ENCODE measurements around the gene SAP25. TPM values are rescaled to one million over a fixed set of nuclear protein-coding genes. Genes with fewer than 3 reads are reported as not detected.

The SAP25 gene
- total and polyA plus RNA-seq, 2 experiments from 2014 or later: 3.8 to 4.1 TPM

GRCh38 chr7:100574362-100575205 is 884 bp upstream of the SAP25 start:
- Mint-ChIP-seq H3K27me3 (ENCODE audit: insufficient read depth, low read depth, poor library complexity) (peaks cover 27% of the 10 kb centered on the region), H3K9me3 (no peaks in the 10 kb centered on the region), H3K4me1 (peaks cover 18% of the 10 kb centered on the region), H3K36me3 (ENCODE audit: low read depth) (peaks cover 12% of the 10 kb centered on the region), H3K27ac (no peak overlapping the region; the same call in 1 of the 2 replicates), H3K4me3 (no peak overlapping the region; the same call in 2 of the 3 replicates)
- peaks cover 23% of the 10 kb centered on the region for H3K4me1 ChIP-seq (ENCODE audit: insufficient read depth)
- H4K20me1 ChIP-seq (replicated peaks; ENCODE audit: insufficient read depth): no peaks in the 10 kb centered on the region
- peaks cover 5% of the 10 kb centered on the region; the same call in 1 of the 2 replicates for H3K36me3 ChIP-seq (ENCODE audit: insufficient read depth)
- H3K27me3 ChIP-seq (ENCODE audit: insufficient read depth): peaks cover 8% of the 10 kb centered on the region; the same call in 1 of the 2 replicates
- DNase-seq (ENCODE audit: low spot score) (no peak), ATAC-seq (no peak)
- H3K27ac ChIP-seq (ENCODE audit: low read depth): no peak overlapping the region
- no peaks in the 10 kb centered on the region for H3K9me2 ChIP-seq (ENCODE audit: insufficient read depth)
- no peaks in the 10 kb centered on the region for H3K79me2 ChIP-seq (replicated peaks; ENCODE audit: insufficient read depth)
- no peak overlapping the region for H3K4me3 ChIP-seq
- no peak overlapping the region for H3K4me2 ChIP-seq
- no peak overlapping the region for H2AFZ ChIP-seq
- TF ChIP-seq CTCF (conservative IDR thresholded peaks at IDR 0.05; ENCODE audit: low read depth in 2 of 2) (no peak), EZH2 (IDR thresholded peaks at IDR 0.05; ENCODE audit: low read depth, unreplicated experiment) (no peak), REST (IDR thresholded peaks at IDR 0.05; ENCODE audit: unreplicated experiment) (no peak), JUNB (IDR thresholded peaks at IDR 0.05; ENCODE audit: unreplicated experiment) (no peak), ZNF331 (CRISPR knock-in tag; IDR thresholded peaks at IDR 0.05; ENCODE audit: low read depth) (no peak), NANOG (IDR thresholded peaks at IDR 0.05; ENCODE audit: borderline replicate concordance) (no peak), ETS1 (IDR thresholded peaks at IDR 0.05) (no peak), STAT1 (IDR thresholded peaks at IDR 0.05; ENCODE audit: unreplicated experiment) (no peak), ZNF462 (CRISPR knock-in tag; IDR thresholded peaks at IDR 0.05) (no peak), POLR2AphosphoS5 (IDR thresholded peaks at IDR 0.05; ENCODE audit: low read depth) (no peak), EZH2phosphoT487 (IDR thresholded peaks at IDR 0.05; ENCODE audit: unreplicated experiment) (no peak), ZNF114 (CRISPR knock-in tag; IDR thresholded peaks at IDR 0.05) (no peak), CREB1 (CRISPR knock-in tag; IDR thresholded peaks at IDR 0.05; ENCODE audit: low read depth) (no peak)
- peaks cover 8% of the 10 kb centered on the region; the same call in 1 of the 2 replicates for H3F3A ChIP-seq (replicated peaks; ENCODE audit: low read depth)
